ENCODE results near the gene ZNF467.

Gene ZNF467

GRCh38 chr7:149733924-149734790 lies 39.2 kb downstream of the ZNF467 start:
- no CpG with 5 or more reads among the region's 20 CpGs for WGBS (ENCODE audit: insufficient coverage, insufficient read length)
- Histone ChIP-seq H3K4me3 (ENCODE audit: low read length) (no peak overlapping the region), H3K4me1 (ENCODE audit: control insufficient read depth, insufficient read depth, low read length) (no peaks in the 10 kb centered on the region), H3K27ac (ENCODE audit: low read length) (no peak overlapping the region), H3K9me3 (ENCODE audit: control insufficient read depth, insufficient read depth, low read length) (no peaks in the 10 kb centered on the region), H3K27me3 (ENCODE audit: control insufficient read depth, insufficient read depth, low read length) (no peaks in the 10 kb centered on the region), H3K36me3 (ENCODE audit: control insufficient read depth, insufficient read depth, low read length) (no peaks in the 10 kb centered on the region; the same call in 1 of the 2 replicates)
- DNase-seq (ENCODE audit: low read depth, low spot score) = no peak

- no peaks in the 10 kb centered on the region for H3K4me1 ChIP-seq (ENCODE audit: control insufficient read depth, insufficient read depth, low read length)
- no peak overlapping the region for H3K4me3 ChIP-seq (ENCODE audit: low read length)
- H3K9me3 ChIP-seq (ENCODE audit: control insufficient read depth, insufficient read depth, low read length) = no peaks in the 10 kb centered on the region
- H3K36me3 ChIP-seq (ENCODE audit: control insufficient read depth, insufficient read depth, low read length) = peaks cover 4% of the 10 kb centered on the region
- no peaks in the 10 kb centered on the region for H3K27me3 ChIP-seq (ENCODE audit: control insufficient read depth, insufficient read depth, low read length)
- no peak for DNase-seq (ENCODE audit: low read depth, low spot score)
- WGBS (ENCODE audit: insufficient coverage, insufficient read length) = no CpG with 5 or more reads among the region's 30 CpGs
- H3K27ac ChIP-seq (ENCODE audit: low read length) = no peak overlapping the region
These were observed 40.1 kb downstream of the ZNF467 start for GRCh38 chr7:149733131-149733923.

- no CpG with 5 or more reads among the region's 7 CpGs for whole genome bisulfite sequencing (ENCODE audit: insufficient coverage, insufficient read length)
- DNase-seq (ENCODE audit: low read depth, low spot score) = no peak
- H3K9me3 ChIP-seq (ENCODE audit: control insufficient read depth, insufficient read depth, low read length) = no peaks in the 10 kb centered on the region
- H3K36me3 ChIP-seq (ENCODE audit: control insufficient read depth, insufficient read depth, low read length) = peaks cover 4% of the 10 kb centered on the region
- H3K4me1 ChIP-seq (ENCODE audit: control insufficient read depth, insufficient read depth, low read length) = no peaks in the 10 kb centered on the region
- no peak overlapping the region for H3K27ac ChIP-seq (ENCODE audit: low read length)
- no peaks in the 10 kb centered on the region for H3K27me3 ChIP-seq (ENCODE audit: control insufficient read depth, insufficient read depth, low read length)
- H3K4me3 ChIP-seq (ENCODE audit: low read length) = no peak overlapping the region
These were observed 40.8 kb downstream of the ZNF467 start for GRCh38 chr7:149732611-149733010.

GRCh38 chr7:149732111-149732561 lies 41.3 kb downstream of the ZNF467 start:
- Histone ChIP-seq H3K4me1 (ENCODE audit: control insufficient read depth, insufficient read depth, low read length) (no peaks in the 10 kb centered on the region), H3K4me3 (ENCODE audit: low read length) (no peak overlapping the region), H3K27me3 (ENCODE audit: control insufficient read depth, insufficient read depth, low read length) (no peaks in the 10 kb centered on the region), H3K27ac (ENCODE audit: low read length) (no peak overlapping the region), H3K36me3 (ENCODE audit: control insufficient read depth, insufficient read depth, low read length) (peaks cover 4% of the 10 kb centered on the region), H3K9me3 (ENCODE audit: control insufficient read depth, insufficient read depth, low read length) (no peaks in the 10 kb centered on the region)
- no CpG with 5 or more reads among the region's 10 CpGs for WGBS (ENCODE audit: insufficient coverage, insufficient read length)
- no peak for DNase-seq (ENCODE audit: low read depth, low spot score)

- no CpG with 5 or more reads among the region's 14 CpGs for WGBS (ENCODE audit: insufficient coverage, insufficient read length)
- H3K36me3 ChIP-seq (ENCODE audit: control insufficient read depth, insufficient read depth, low read length) = peaks cover 4% of the 10 kb centered on the region
- no peak for DNase-seq (ENCODE audit: low read depth, low spot score)
These were observed 42.0 kb downstream of the ZNF467 start for GRCh38 chr7:149731207-149731955.

GRCh38 chr7:149729983-149730801 lies 43.2 kb downstream of the ZNF467 start:
- no peaks in the 10 kb centered on the region for H3K27me3 ChIP-seq (ENCODE audit: control insufficient read depth, insufficient read depth, low read length)

More at GRCh38 chr7:149731207-149731955, 42.0 kb downstream of the ZNF467 start:
- Histone ChIP-seq H3K27ac (ENCODE audit: low read length) (no peak overlapping the region), H3K27me3 (ENCODE audit: control insufficient read depth, insufficient read depth, low read length) (no peaks in the 10 kb centered on the region), H3K4me1 (ENCODE audit: control insufficient read depth, insufficient read depth, low read length) (no peaks in the 10 kb centered on the region), H3K9me3 (ENCODE audit: control insufficient read depth, insufficient read depth, low read length) (no peaks in the 10 kb centered on the region), H3K4me3 (ENCODE audit: low read length) (no peak overlapping the region)

GRCh38 chr7:149729586-149729982 lies 43.8 kb downstream of the ZNF467 start:
- no peak for DNase-seq (ENCODE audit: low read depth, low spot score)
- H3K36me3 ChIP-seq (ENCODE audit: control insufficient read depth, insufficient read depth, low read length) = peaks cover 4% of the 10 kb centered on the region
- no peak overlapping the region for H3K4me3 ChIP-seq (ENCODE audit: low read length)
- no peaks in the 10 kb centered on the region for H3K4me1 ChIP-seq (ENCODE audit: control insufficient read depth, insufficient read depth, low read length)
- no CpG with 5 or more reads among the region's 5 CpGs for WGBS (ENCODE audit: insufficient coverage, insufficient read length)
- H3K9me3 ChIP-seq (ENCODE audit: control insufficient read depth, insufficient read depth, low read length) = no peaks in the 10 kb centered on the region
- H3K27me3 ChIP-seq (ENCODE audit: control insufficient read depth, insufficient read depth, low read length) = no peaks in the 10 kb centered on the region
- no peak overlapping the region for H3K27ac ChIP-seq (ENCODE audit: low read length)

More at GRCh38 chr7:149729983-149730801, 43.2 kb downstream of the ZNF467 start:
- WGBS (ENCODE audit: insufficient coverage, insufficient read length) = no CpG with 5 or more reads among the region's 28 CpGs
- H3K4me1 ChIP-seq (ENCODE audit: control insufficient read depth, insufficient read depth, low read length) = no peaks in the 10 kb centered on the region
- H3K27ac ChIP-seq (ENCODE audit: low read length) = no peak overlapping the region
- H3K36me3 ChIP-seq (ENCODE audit: control insufficient read depth, insufficient read depth, low read length) = peaks cover 4% of the 10 kb centered on the region
- no peak for DNase-seq (ENCODE audit: low read depth, low spot score)
- no peak overlapping the region for H3K4me3 ChIP-seq (ENCODE audit: low read length)
- H3K9me3 ChIP-seq (ENCODE audit: control insufficient read depth, insufficient read depth, low read length) = no peaks in the 10 kb centered on the region

GRCh38 chr7:149728491-149729375 lies 44.7 kb downstream of the ZNF467 start:
- no peak for DNase-seq (ENCODE audit: low read depth, low spot score)
- no peak overlapping the region for H3K27ac ChIP-seq (ENCODE audit: low read length)
- WGBS (ENCODE audit: insufficient coverage, insufficient read length) = no CpG with 5 or more reads among the region's 21 CpGs
- no peaks in the 10 kb centered on the region for H3K9me3 ChIP-seq (ENCODE audit: control insufficient read depth, insufficient read depth, low read length)
- peaks cover 7% of the 10 kb centered on the region for H3K36me3 ChIP-seq (ENCODE audit: control insufficient read depth, insufficient read depth, low read length)
- H3K4me1 ChIP-seq (ENCODE audit: control insufficient read depth, insufficient read depth, low read length) = no peaks in the 10 kb centered on the region
- no peak overlapping the region for H3K4me3 ChIP-seq (ENCODE audit: low read length)
- H3K27me3 ChIP-seq (ENCODE audit: control insufficient read depth, insufficient read depth, low read length) = no peaks in the 10 kb centered on the region

- no peak for DNase-seq (ENCODE audit: low read depth, low spot score)
- WGBS (ENCODE audit: insufficient coverage, insufficient read length) = no CpG with 5 or more reads among the region's 12 CpGs
- Histone ChIP-seq H3K4me1 (ENCODE audit: control insufficient read depth, insufficient read depth, low read length) (no peaks in the 10 kb centered on the region), H3K27ac (ENCODE audit: low read length) (no peak overlapping the region), H3K9me3 (ENCODE audit: control insufficient read depth, insufficient read depth, low read length) (no peaks in the 10 kb centered on the region), H3K4me3 (ENCODE audit: low read length) (no peak overlapping the region), H3K36me3 (ENCODE audit: control insufficient read depth, insufficient read depth, low read length) (peaks cover 14% of the 10 kb centered on the region), H3K27me3 (ENCODE audit: control insufficient read depth, insufficient read depth, low read length) (no peaks in the 10 kb centered on the region)
These were observed 45.4 kb downstream of the ZNF467 start for GRCh38 chr7:149727899-149728476.

Measured in iPS DF 6.9 (cell line).